GM18505 (cell line): Measurements from ENCODE around the gene AAR2.

ENCODE experiments used
- ATAC-seq: cut with Tn5 transposase; IDR thresholded peaks from one replicate; pipeline ENCODE4 v1.9.1; 2021; ENCODE audit not compliant: unreplicated experiment
- POLR2A ChIP-seq: IDR thresholded peaks from 4 replicates; pipeline ENCODE4 v1.6.1; 2011; ENCODE audit warnings: borderline replicate concordance; ENCODE audit not compliant: insufficient read depth, insufficient read length; ENCODE audit errors: extremely low read depth

The AAR2 gene

DNA sequence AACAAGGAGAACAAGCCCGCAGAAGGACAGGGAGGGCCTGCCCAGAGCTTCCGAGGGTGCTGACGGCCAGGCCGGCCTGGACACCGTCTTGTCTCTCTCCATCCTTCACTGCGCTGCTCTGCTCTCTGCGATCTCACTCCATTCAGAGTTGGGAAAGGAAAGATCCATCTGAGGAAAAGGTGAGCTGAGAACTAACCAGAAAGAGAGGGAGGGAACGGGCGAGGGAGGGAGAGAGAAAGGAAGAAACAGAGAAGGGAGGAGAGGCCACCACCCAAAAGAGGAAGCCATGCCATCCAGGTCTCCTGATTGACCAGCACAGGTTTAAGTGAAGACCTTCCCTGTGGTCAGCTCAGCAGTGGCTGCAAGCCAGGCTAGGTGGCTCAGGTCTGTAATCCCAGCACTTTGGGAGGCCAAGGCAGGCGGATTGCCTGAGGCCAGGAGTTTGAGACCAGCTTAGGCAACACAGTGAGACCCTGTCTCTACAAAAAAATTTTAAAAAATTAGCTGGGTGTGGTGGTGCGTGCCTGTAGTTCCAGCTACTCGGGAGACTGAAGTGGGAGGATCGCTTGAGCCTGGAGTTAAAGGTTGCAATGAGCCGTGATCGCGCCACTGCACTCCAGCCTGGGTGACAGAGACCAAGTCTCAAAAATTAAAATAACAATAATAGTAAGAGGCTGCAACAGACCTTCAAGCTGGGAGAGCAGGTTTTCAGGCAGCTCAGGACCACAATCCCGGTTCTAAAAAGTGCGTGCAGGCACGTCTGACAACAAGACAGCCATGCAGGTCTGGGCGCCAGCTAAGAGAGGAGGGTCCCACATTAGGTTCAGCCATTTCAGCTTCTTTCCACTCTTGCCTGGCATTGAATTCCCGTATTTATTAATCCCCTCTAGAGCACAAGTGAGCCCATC is 35.6 kb downstream of the AAR2 start:
- no peak for ATAC-seq
- TF ChIP-seq POLR2A = no peak

DNA sequence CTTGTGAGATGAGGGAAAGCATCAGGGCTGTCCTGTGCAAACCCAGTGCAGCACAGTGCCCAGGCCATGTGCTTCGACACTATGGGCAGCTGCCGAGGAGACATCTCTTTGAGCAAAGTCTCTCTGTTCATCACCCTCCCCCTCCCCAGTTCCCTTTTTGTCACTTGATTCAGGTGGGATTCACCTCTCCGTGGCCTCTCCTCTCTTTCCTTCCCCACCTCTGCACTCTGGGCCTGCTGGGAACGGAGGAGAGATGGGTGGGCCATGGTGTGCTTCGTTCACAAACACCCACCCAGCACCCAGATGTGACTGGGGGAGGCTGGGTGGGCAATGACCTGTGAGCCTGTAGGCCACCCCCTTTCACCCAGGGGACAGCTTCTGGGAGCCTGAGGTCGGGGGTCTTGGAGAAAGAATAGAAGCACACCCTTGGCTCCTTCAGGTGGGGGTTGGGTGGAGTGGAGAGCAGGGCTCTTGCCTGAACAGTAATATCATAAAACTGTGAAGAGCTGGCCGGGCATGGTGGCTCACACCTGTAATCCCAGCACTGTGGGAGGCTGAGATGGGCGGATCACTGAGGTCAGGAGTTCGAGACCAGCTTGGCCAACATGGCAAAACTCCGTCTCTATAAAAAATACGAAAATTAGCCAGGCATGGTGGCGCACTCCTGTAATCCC is 36.4 kb downstream of the AAR2 start:
- TF ChIP-seq POLR2A = no peak
- no peak for ATAC-seq

DNA sequence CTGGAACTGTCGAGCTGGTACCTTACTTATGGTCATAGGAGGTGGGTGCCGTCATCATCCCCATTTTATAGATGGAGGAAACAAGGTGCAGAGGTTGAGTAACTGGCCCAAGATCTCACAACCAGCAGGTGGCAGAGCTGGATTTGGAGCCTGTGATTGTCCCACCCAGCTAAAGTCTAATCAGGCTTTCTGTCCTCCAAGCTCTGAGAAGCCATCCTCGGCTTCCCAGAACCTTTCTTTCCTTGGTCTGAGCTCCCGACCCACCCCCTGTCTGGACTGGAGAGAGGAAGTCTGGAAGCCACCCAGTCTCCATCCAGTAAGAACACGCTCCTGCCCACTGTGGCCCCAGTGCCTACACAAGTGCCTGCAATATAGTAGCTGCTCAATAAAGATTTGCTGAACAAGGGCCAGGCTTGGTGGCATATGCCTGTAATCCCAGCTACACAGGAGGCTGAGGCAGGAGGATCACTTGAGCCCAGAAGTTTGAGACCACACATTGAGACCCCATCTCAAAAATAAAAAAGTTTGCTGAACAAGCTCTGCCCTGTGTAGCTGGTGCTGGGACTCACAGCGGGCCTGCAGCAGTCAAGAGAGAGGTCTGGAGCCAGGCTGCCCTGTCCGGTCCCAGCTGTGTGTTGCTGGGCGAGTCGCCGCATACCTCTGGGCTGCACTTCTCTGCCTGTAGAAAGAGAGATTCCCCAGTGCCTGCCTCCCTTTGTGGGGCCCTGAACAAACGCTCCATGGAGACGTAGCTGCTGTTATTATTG is 37.3 kb downstream of the AAR2 start:
- no peak for TF ChIP-seq POLR2A
- ATAC-seq = no peak

DNA sequence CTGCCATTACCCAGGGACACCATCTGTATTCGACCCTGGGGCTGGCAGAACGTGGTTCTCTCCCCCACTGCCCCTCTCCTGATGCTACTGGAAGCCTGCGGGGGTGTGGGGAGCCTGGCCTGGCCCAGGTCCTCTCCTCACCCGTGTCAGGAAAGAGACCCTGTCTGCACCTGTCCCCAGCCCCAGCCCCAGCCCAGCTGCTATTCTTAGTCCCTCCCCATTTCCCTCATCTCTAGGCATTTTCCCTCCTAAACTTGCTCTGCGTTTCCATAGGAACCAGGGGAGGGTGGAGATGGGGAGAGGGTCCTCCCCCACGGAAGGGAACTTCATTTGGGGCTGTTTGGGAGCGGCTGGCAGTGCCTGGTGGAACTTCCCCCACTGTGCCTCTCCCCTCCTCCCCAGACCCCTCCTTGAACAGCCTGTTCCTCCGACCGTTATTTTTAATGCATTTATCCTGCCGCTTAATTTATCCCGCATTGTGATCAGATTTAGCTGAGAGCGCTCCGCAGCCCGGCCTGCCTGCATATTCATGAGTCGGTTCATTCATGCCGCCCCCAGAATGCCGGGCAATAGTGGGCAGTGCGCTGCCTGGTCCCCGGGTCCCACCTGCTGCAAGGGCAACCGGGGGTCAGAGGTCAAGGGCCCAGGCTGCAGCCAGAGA is 38.0 kb downstream of the AAR2 start:
- no peak for TF ChIP-seq POLR2A
- ATAC-seq = no peak

DNA sequence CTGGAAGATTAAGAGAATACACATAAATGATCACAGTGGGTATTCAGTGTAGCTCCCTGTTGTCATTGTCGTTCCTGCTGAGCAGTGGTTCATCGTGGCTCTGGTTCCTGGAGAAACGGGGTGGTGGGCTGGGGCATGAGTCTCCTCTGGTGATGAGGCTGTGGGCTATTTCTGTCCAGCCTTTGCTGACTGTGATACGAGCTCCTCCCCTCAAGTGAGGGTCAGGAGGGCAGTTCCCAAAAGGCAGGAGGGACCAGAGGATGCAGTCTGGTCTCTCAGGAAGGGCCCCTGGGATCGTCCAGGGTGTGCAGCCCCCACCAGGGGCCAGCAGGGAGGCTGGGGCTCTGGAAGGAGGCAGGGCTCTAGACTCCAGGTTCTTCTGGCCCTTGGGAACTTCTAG is 38.7 kb downstream of the AAR2 start:
- ATAC-seq = no peak
- no peak for TF ChIP-seq POLR2A

DNA sequence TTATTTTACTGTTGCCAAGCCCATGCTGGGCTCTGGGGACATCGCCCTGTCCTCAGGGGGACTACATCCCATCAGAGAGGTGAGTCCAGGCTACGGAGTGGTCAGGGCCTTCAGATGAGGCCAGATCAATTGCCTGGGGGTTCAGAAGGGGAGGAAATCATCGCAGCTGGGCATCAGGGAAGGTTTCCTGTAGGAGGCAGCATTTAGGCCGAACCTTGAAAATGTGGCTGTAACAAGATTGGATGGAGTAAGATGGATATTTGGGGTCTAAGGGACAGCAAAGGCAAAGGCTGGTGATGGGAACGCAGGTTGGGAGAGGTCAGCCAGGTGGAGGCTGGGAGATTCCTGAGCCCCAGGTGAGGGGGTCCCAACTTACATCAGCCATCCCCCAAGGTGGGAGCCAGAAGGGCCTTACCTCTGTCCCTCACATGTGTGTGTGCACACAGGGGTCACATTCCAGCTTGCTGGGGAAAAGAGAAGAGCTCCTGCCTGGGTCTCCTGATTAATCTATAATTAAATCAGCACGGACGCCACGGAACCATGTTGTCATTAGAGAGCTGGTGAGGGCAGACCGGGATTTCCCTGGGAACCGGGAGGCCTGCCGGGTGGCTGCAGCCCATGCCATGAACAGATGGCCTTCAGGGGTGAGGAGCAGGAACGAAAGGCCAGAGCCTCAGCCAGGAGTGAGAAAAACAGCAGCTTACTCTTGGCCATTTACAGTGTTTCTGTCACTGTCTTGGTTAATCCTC is 39.3 kb downstream of the AAR2 start:
- no peak for TF ChIP-seq POLR2A
- ATAC-seq = no peak

DNA sequence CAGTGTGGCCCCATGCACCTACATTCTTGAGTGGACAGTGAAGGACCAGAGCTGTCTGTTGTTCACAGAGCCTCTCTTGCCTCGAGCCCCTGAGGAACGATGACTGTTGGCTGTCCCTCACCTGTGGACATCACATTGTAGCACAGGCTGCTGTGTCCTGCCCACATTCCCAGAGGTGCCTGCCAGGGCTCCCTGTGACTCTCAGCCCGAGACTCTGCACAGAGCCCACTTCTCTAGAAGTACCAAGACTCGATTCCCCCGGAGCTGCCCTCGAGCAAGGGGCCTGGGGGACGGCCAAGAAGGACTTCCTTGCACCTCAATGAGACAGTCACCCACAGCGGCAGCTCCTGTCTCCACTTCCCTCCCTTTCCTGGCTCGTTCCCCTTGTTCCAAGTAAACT is 41.3 kb downstream of the AAR2 start:
- ATAC-seq = no peak
- TF ChIP-seq POLR2A = no peak

DNA sequence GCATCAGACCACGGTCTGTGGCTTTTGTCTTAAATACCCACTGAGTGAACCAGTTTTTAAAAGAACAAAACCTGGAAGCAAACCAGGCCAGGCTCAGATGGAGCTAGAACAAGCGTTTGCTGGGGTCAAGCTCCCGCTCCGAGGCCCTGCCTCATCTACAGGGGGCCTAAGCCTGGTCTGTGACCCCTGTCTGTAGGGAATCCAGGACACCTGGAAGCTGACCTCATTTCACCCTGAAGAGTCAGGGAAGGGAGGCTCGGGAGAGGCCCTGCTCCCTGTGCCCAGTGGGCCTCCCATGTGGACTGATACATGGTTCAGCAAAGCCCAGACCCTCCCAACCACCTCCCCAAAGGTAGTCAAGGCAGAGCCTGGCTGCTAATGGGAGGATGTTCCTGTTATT is 43.1 kb downstream of the AAR2 start:
- no peak for TF ChIP-seq POLR2A

DNA sequence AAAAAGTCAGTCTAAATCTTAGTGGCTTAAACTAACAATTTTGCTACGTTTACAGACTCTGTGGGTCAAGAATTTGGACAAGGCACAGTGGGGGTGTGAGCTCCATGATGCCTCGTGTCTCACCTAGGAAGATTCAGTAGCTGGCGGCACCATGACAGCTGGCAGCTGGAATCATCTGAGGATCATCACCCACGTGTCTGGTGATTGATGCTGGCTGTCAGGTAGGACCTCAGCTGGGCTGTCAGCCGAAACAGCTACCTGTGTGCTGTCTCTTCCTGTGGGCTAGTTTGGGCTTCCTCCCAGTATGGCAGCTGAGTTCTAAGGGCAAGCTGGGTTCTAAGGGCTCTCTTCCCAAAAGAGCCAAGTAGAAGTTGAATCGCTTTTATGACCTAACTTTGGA is 43.5 kb downstream of the AAR2 start:
- ATAC-seq = no peak
- no peak for TF ChIP-seq POLR2A

More for the DNA sequence above, 43.1 kb downstream of the AAR2 start:
- ATAC-seq = no peak

DNA sequence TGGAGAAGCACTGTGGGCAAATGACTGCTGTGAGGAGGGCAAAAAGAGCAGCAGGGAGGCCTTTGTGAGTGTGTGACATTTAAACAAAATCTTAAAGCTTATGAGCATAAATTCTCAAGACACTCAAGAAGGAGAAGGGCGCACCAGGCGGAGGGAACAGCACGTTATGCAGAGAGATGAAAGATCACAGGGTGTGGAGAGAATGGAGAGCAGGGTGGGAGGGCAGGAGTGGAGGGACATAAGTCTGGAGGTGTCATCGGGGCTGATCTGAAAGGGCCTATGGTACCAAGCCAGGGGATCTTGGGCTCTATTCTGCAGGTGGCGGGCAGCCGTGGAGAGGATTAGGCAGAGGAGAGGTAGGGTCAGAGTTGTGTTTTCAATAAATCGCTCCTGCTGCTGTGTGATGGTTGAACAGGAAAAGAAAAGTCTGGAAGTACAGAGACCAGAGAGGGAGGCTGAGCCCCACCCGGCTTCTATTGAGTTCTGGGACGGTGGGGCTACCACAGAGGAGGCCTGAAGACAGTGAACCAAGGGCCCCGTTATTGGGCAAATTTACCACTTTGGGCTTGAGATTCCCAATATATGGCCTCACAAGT is 45.6 kb downstream of the AAR2 start:
- no peak for ATAC-seq
- TF ChIP-seq POLR2A = no peak

DNA sequence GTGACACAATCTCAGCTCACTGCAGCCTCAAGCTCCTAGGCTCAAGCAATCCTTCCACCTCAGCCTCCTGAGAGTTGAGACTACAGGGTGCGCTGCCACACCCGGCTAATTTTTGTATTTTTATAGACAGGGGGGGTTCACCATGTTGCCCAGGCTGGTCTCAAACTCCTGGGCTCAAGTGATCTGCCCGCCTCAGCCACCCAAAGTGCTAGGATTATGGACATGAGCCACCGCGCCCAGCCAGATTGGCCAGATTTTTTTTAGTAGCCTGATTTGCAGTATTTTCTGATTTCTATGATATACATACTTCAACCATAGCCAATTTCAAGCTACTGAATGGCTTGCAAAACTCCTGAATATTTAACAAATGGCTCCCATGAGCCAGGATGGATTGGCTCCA is 48.5 kb downstream of the AAR2 start:
- TF ChIP-seq POLR2A = no peak
- ATAC-seq = no peak
